Activated CD8-positive, alpha-beta memory T cell treated with anti-CD3 and anti-CD28 coated beads, Interleukin-2, amount 50 U/mL, for 24 hours (primary cell): Measurements from ENCODE around the gene ELMO1.

ENCODE experiments used
- DNase-seq: peaks from one replicate; pipeline ENCODE4 v3.0.0-alpha.2; 2020; ENCODE audit errors: extremely low read depth

Gene ELMO1

GRCh38 chr7:37054624-37055241 lies 393.9 kb downstream of the ELMO1 start:
- DNase-seq: no peak

DNA sequence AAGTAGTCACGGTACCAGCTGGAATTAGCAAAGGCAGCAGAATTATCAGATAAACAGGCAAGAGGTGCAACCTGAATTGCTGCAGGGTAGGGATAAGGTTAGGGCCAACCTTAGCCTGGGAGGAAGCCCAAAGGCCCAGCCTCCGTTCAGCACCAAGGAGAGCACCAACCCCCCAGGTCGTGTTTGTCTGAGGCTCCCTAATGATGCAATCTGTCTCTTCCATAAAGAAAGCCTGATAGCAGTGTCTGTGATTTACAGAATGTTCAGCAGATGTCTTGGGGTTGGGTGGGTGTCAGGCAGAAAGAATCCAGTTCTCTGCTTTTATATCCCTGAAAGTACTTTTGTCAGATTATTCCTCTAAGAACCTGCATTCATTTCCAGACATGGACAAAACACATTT lies 396.0 kb downstream of the ELMO1 start:
- DNase-seq: no peak

GRCh38 chr7:37050801-37051200 lies 397.9 kb downstream of the ELMO1 start:
- no peak for DNase-seq

DNA sequence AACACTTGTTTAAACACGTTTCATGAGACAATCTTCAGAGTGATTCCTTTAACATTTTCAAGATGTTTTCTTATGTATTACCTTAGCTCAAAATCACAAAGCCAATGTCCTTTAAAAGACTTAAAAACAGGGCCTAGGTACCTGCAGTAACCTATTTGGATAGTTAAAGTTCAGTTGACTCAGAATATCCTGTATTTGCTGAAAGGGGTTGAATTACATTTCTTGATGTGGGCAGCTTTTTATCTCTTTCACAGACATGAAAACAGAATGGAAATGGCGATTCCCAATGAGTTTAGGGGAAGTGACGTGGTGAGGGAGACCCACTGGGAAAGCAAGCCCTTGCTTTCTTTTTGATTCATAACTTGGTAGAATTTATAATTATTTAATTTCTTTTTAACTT lies 400.0 kb downstream of the ELMO1 start:
- DNase-seq: no peak

DNA sequence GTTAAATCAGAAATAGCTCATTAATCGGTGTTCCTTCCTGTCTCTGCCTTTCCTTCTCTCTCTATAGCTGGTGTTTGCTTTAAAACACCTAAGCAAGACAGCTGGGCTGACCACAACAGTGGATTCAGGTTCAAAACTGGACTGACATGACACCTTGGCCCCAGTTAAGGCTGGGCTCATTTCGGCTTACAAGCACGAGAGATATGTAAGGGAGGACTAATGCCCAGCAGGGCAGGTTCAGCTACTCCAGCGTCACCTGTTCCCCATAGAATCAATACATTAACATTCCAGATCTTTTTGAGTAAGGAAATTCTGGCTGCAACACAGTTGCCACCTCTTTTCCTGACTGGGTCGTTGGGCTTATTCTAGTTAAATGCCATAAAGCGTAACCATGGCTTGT lies 401.4 kb downstream of the ELMO1 start:
- no peak for DNase-seq

GRCh38 chr7:37046531-37047079 lies 402.1 kb downstream of the ELMO1 start:
- no peak for DNase-seq

- DNase-seq: no peak
Observed at GRCh38 chr7:37045681-37046179, 402.9 kb downstream of the ELMO1 start.

DNA sequence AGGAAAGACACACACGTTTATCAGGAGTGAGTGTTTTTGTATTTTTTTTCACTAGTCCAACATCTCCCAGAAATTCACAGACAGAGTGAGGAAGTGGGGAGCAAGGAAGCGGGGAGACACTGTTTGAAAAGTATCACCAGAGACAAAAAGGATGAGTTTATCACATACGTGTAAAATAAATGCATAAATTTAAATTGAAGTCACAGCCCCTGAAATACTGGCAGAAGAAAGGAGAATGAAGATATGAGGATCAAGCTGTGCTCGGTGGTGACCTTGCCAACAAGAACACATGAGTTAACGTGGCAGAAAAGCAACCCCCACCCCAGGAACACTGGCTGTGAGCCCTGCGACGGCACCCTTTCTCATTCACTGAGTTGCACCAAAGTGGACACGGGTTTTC lies 407.2 kb downstream of the ELMO1 start:
- DNase-seq: no peak

DNA sequence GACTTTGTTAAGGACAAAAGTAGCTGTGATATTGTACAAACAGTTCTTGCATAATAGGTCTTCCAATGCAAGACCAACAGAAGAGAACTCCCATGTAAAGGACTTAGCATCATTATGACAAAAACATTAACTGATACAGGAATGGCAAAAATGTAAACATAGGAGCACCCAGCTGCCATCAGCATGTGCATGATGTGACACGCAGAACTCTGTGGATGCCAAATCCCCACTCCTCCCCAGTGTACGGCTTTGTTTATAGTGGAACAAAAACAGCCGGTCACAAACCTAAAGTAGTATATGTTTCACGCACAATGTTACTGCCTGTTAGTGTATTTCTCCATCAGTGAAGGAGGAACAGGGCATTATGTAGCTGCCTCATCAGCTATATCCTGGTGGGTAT lies 408.3 kb downstream of the ELMO1 start:
- DNase-seq: no peak

GRCh38 chr7:37039131-37039749 lies 409.4 kb downstream of the ELMO1 start:
- no peak for DNase-seq

DNA sequence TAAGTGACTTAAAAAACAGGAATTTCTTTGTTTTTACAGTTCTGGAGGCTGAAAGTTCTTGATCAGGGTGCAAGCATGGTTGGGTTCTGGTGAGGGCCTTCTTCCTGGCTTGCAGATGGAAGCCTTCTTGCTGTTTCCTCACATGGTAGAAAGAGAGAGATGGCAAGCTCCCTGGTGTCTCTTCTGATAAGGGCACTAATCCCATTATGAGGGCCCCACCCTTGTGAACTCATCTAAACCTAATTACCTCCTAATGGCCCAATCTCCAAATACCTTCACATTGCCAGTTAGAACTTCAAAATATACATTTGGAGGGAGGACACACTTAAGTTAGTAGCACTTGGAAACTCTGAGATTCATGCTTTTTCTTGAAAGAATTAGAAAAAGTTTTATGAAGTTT lies 410.0 kb downstream of the ELMO1 start:
- no peak for DNase-seq

GRCh38 chr7:37037286-37037685 lies 411.4 kb downstream of the ELMO1 start:
- DNase-seq: no peak

- no peak for DNase-seq
Observed at GRCh38 chr7:37035631-37036030, 413.0 kb downstream of the ELMO1 start.

DNA sequence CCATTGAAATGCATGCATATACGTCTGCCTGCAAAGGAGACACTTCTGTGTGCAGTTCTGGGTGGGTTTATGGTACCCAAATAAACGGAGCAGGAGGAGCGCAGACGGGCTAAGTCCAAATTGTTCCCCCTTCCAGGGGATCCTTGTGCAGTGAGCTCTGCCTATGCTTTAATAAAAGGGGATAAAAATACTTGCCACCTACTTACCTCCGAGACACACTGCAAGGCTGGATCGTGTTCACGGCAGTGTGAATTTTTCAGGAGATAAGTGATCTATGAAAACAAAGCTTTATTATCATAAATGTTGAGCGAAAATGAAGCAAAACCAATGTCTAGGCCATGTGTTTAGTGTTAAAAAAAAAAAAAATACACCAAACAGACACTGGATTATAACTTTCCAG lies 415.5 kb downstream of the ELMO1 start:
- no peak for DNase-seq

DNA sequence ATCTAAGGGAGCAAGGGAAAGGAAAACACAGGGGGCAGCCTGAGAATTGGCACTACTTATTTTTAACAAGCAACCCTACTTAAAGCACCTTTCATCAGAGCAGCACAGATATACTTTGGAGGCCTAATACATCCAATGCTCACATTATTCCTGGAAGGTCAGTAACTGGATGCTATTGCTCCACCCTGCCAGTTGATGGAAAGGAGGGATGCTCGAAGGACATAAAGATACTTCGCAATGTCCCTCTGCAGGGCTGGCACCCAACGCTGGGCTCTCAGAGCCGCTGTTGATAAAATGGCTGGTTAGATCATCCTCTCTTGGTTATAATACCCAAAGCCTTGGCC lies 416.4 kb downstream of the ELMO1 start:
- DNase-seq: no peak

DNA sequence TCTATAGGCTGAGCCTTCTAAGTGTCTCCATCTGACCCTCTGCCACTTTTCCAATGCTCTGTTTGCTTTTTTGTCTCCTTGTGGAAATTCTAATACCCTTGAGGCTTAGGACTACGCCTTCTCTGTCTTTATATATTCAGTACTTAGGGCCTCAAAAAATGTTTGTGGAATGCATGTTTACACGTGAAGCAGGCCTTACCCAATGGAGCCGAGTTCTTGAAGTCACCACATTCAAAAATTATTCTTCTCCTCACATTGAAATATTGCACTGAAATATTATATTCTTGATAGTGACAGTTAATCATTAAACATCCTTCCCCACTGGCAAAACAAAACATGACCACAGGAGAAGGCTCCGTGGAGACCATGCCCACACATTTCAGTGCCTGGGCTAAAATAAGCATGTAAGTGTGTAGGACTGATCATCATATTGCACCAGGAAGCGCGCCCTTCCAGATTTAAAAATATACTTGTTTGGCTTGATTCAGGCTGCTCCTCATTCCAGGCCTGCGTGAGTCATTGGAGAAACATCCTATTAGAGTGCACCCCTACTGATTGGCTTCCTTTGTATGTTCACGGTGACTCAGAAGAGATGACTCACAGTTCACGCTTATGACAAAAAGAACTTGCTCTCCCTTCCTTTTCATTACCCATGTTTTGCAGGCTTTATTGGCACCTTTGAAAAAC lies 416.9 kb downstream of the ELMO1 start:
- DNase-seq: peak; percentile 15

GRCh38 chr7:37028909-37029440 lies 419.7 kb downstream of the ELMO1 start:
- no peak for DNase-seq

- DNase-seq: no peak
Observed at GRCh38 chr7:37027557-37028341, 420.9 kb downstream of the ELMO1 start.

- DNase-seq: no peak
Observed at GRCh38 chr7:37027104-37027503, 421.6 kb downstream of the ELMO1 start.

DNA sequence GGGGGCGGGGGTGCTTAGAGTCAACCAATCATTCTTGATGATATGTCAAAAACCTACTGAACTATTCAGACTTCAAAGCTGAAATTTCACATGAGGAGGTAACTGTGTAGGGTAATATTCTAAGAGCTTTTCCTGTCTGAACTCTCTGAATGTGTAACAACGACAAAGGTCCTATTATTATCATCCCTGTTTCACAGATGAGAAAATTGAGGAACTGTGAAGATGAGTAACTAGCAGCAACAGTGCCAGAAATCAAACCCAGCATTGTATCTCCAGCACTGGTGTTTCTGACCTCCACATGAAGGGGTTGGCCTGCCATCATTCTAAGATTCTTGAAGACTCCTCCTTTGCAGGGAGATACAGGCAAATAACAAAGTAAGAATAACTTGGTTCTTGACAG lies 429.7 kb downstream of the ELMO1 start:
- DNase-seq: no peak

- DNase-seq: no peak
Observed at GRCh38 chr7:37016064-37016878, 432.4 kb downstream of the ELMO1 start.
